HepG2 (cell line): ENCODE measurements around the gene AFF1. TPM values are rescaled to one million over a fixed set of nuclear protein-coding genes. Genes with fewer than 3 reads are reported as not detected.

Source experiments
- CSRNP1 ChIP-seq: sonication (generic); formaldehyde crosslinking; IDR thresholded peaks from 2 replicates; pipeline ENCODE4 v1.8.1; 2023; ENCODE audit warnings: mild to moderate bottlenecking, missing genetic modification reagents
- FOXP4 ChIP-seq: sonication (generic); formaldehyde crosslinking; IDR thresholded peaks from 2 replicates; pipeline ENCODE4 v1.4.0; 2020; ENCODE audit warnings: missing genetic modification reagents
- KIAA2018 ChIP-seq: sonication (generic); formaldehyde crosslinking; IDR thresholded peaks from 2 replicates; pipeline ENCODE4 v1.5.0; 2020; ENCODE audit warnings: mild to moderate bottlenecking, missing genetic modification reagents, borderline replicate concordance
- MAFG ChIP-seq: sonication (generic); formaldehyde crosslinking; IDR thresholded peaks from 2 replicates; pipeline ENCODE4 v1.5.1; 2020; ENCODE audit warnings: mild to moderate bottlenecking, missing genetic modification reagents
- MEIS2 ChIP-seq: sonication (generic); formaldehyde crosslinking; IDR thresholded peaks from 2 replicates; pipeline ENCODE4 v1.9.0; 2021; ENCODE audit warnings: mild to moderate bottlenecking, missing genetic modification reagents
- NR2F1 ChIP-seq, 2 experiments: fragments of 450-650 bp in 1 of 2; formaldehyde crosslinking in 1 of 2; IDR thresholded peaks; 2 replicates each; pipeline versions ENCODE4 v1.5.0 to v1.6.1; 2016 to 2020; ENCODE audit warnings: mild to moderate bottlenecking in 1 of 2, missing compliant biosample characterization in 1 of 2, missing genetic modification reagents in 1 of 2, moderate library complexity in 1 of 2
- PHF5A ChIP-seq: IDR thresholded peaks from one replicate; pipeline ENCODE4 v1.6.1; 2018; ENCODE audit warnings: low read depth, missing genetic modification reagents; ENCODE audit not compliant: unreplicated experiment
- SKI ChIP-seq: fragments of 450-650 bp; IDR thresholded peaks from one replicate; pipeline ENCODE4 v1.6.1; 2018; ENCODE audit warnings: mild to moderate bottlenecking; ENCODE audit not compliant: partially characterized antibody
- SOX6 ChIP-seq, 2 experiments: fragments of 450-650 bp in 1 of 2; sonication (generic) in 1 of 2; formaldehyde crosslinking in 1 of 2; IDR thresholded peaks; 2 replicates each; pipeline versions ENCODE4 v1.4.0 to v1.6.1; 2017 to 2020; ENCODE audit warnings: antibody characterized with exemption in 1 of 2, mild to moderate bottlenecking in 1 of 2, missing genetic modification reagents in 1 of 2
- TBX3 ChIP-seq: fragments of 450-650 bp; IDR thresholded peaks from 2 replicates; pipeline ENCODE4 v1.6.1; 2017; ENCODE audit warnings: antibody characterized with exemption, mild to moderate bottlenecking, inconsistent platforms, borderline replicate concordance
- ZNF256 ChIP-seq: sonication (generic); formaldehyde crosslinking; conservative IDR thresholded peaks from 2 replicates; pipeline ENCODE4 v1.4.0; 2020; ENCODE audit warnings: missing genetic modification reagents
- ZNF274 ChIP-seq: sonication (generic); formaldehyde crosslinking; IDR thresholded peaks from 2 replicates; pipeline ENCODE4 v1.5.1; 2020; ENCODE audit warnings: mild to moderate bottlenecking, missing genetic modification reagents
- ZNF441 ChIP-seq: sonication (generic); formaldehyde crosslinking; IDR thresholded peaks from 2 replicates; pipeline ENCODE4 v1.7.0; 2021; ENCODE audit warnings: missing genetic modification reagents, borderline replicate concordance
- ZNF446 ChIP-seq: sonication (generic); formaldehyde crosslinking; IDR thresholded peaks from 2 replicates; pipeline ENCODE4 v1.5.0; 2020; ENCODE audit warnings: mild to moderate bottlenecking, missing genetic modification reagents
- ZNF543 ChIP-seq: sonication (generic); formaldehyde crosslinking; IDR thresholded peaks from 2 replicates; pipeline ENCODE4 v1.4.0; 2020; ENCODE audit warnings: mild to moderate bottlenecking, missing genetic modification reagents
- ZNF740 ChIP-seq: sonication (generic); formaldehyde crosslinking; IDR thresholded peaks from 2 replicates; pipeline ENCODE4 v1.4.0; 2020; ENCODE audit warnings: missing genetic modification reagents
- ZNF761 ChIP-seq: sonication (generic); formaldehyde crosslinking; conservative IDR thresholded peaks from 2 replicates; pipeline ENCODE4 v1.4.0; 2020; ENCODE audit warnings: mild to moderate bottlenecking, missing genetic modification reagents
- polyA plus RNA-seq, 8 experiments: library from polyadenylated mRNA; depleted of rRNA in 3 of 8; stranded (reverse) in 7 of 8; unstranded in 1 of 8; fragments of >200 nt; fragmentation: Illumina TruSeq in 4 of 8; extraction: Trizol in 4 of 8; gene quantifications; 2 replicates each; pipeline versions ENCODE4 v1.2.1 to v1.2.3, GENCODE V29; 2011 to 2016; ENCODE audit warnings: low read depth in 4 of 8, missing spikeins in 1 of 8, mixed read lengths in 1 of 8; ENCODE audit not compliant: insufficient read depth in 1 of 8
- total RNA-seq, 5 experiments: library from RNA; depleted of rRNA; stranded (reverse); fragments of >200 nt; fragmentation: Illumina TruSeq; extraction: Trizol; gene quantifications; 2 replicates each; pipeline ENCODE4 v1.2.3, GENCODE V29; 2016; ENCODE audit warnings: low read depth in 1 of 5

The AFF1 gene
- total and polyA plus RNA-seq, 2 of the 13 experiments (the other 11 are each of a cell fraction or from before 2014, with no cell fraction given) = 15.5 to 15.9 TPM

- TF ChIP-seq KIAA2018 (CRISPR knock-in tag) (0 out of 2 replicates have a peak, but pooled peaks have one; percentile 50), MAFG (CRISPR knock-in tag) (no peak), ZNF256 (no peak), PHF5A (CRISPR knock-in tag) (no peak), NR2F1 (CRISPR knock-in tag; IDR thresholded peaks at IDR 0.05) (peak; percentile 69 to 92), CSRNP1 (CRISPR knock-in tag) (no peak), ZNF761 (CRISPR knock-in tag) (no peak), ZNF274 (CRISPR knock-in tag) (0 out of 2 replicates have a peak, but pooled peaks have one; percentile 21), TBX3 (no peak), ZNF446 (CRISPR knock-in tag) (no peak), ZNF441 (CRISPR knock-in tag) (no peak), FOXP4 (CRISPR knock-in tag) (peak; percentile 91), ZNF543 (CRISPR knock-in tag) (0 out of 2 replicates have a peak, but pooled peaks have one; percentile 21), MEIS2 (CRISPR knock-in tag) (peak; percentile 57; the same call in 1 of the 2 replicates), ZNF740 (CRISPR knock-in tag) (no peak), SKI (no peak), SOX6 (IDR thresholded peaks at IDR 0.05) (no peak), SOX6 (CRISPR knock-in tag; IDR thresholded peaks at IDR 0.05) (peak; percentile 85)
Observed at GRCh38 chr4:86972997-86973396, 38.2 kb downstream of the AFF1 start (continued).
